M059J (cell line): ENCODE results near the gene ATXN7L3. TPM values are rescaled to one million over a fixed set of nuclear protein-coding genes. Genes with fewer than 3 reads are reported as not detected.

Experiments
- total RNA-seq: library from RNA; depleted of rRNA; stranded (reverse); fragments of >200 nt; shearing (Covaris generic); gene quantifications from 2 replicates; pipeline ENCODE4 v1.2.3, GENCODE V29; 2014; rRNA removed

The ATXN7L3 gene
- total RNA-seq, 1 experiment from 2014 or later = 32.7 TPM

Other genes with a start within 250 kb of the ATXN7L3 start
- gene PYY, start 245.9 kb downstream of the ATXN7L3 start, total RNA-seq = not detected in 2 replicates
- 0.99 and 3.7 TPM in 2 replicates for gene NAGS, start 195.3 kb downstream of the ATXN7L3 start, total RNA-seq
- gene TMEM101, start 184.9 kb downstream of the ATXN7L3 start, total RNA-seq = 40.0 and 41.3 TPM in 2 replicates
- gene LSM12, start 133.2 kb downstream of the ATXN7L3 start, total RNA-seq = 112 and 121 TPM in 2 replicates
- 63.5 and 66.4 TPM in 2 replicates for gene G6PC3, start 129.1 kb downstream of the ATXN7L3 start, total RNA-seq
- 37.8 and 46.0 TPM in 2 replicates for gene HDAC5, start 76.2 kb downstream of the ATXN7L3 start, total RNA-seq
- gene HROB, start 58.0 kb downstream of the ATXN7L3 start, total RNA-seq = 6.5 and 7.5 TPM in 2 replicates
- gene ASB16, start 29.2 kb downstream of the ATXN7L3 start, total RNA-seq = not detected in 2 replicates
- 36.8 and 37.6 TPM in 2 replicates for gene TMUB2, start 12.9 kb downstream of the ATXN7L3 start, total RNA-seq
- 37.8 and 57.5 TPM in 2 replicates for gene UBTF, start 19.8 kb upstream of the ATXN7L3 start, total RNA-seq
- gene SLC4A1, start 68.3 kb upstream of the ATXN7L3 start, total RNA-seq = not detected in 2 replicates
- 0.12 TPM in 1 of 2 replicates, not detected in the other for gene RUNDC3A, start 108.7 kb upstream of the ATXN7L3 start, total RNA-seq
- gene SLC25A39, start 124.9 kb upstream of the ATXN7L3 start, total RNA-seq = 111 and 138 TPM in 2 replicates
- gene GRN, start 145.4 kb upstream of the ATXN7L3 start, total RNA-seq = 284 and 317 TPM in 2 replicates
- gene FAM171A2, start 164.0 kb upstream of the ATXN7L3 start, total RNA-seq = 1.4 and 5.2 TPM in 2 replicates
- 0.07 and 0.25 TPM in 2 replicates for gene ITGA2B, start 189.8 kb upstream of the ATXN7L3 start, total RNA-seq